ENCODE results near the gene CRHBP. TPM values are rescaled to one million over a fixed set of nuclear protein-coding genes. Genes with fewer than 3 reads are reported as not detected.
"Not testable (repeated sequence)": the region's sequence is repeated elsewhere in the genome, so short reads cannot be mapped to it uniquely, and the experiment has no call there.

The CRHBP gene
- total RNA-seq, 2 experiments from 2014 or later: 0.23 to 0.27 TPM

GRCh38 chr5:76998251-76998650 is 45.4 kb downstream of the CRHBP start:
- CTCF ChIA-PET; H3K36me3 Mint-ChIP-seq (ENCODE audit: low read depth): not testable (repeated sequence)

GRCh38 chr5:76999451-76999850 is 46.6 kb downstream of the CRHBP start:
- H3K36me3 Mint-ChIP-seq (ENCODE audit: low read depth): no peaks in the 10 kb centered on the region
- DNase-seq (no peak), ATAC-seq (no peak)
- peaks cover 12% of the 10 kb centered on the region for H3K27me3 Mint-ChIP-seq
- intact Hi-C loops (cut with DNase I, micrococcal nuclease): no loop called here
- POLR2A ChIA-PET: no interaction called here
- H3K4me1 Mint-ChIP-seq: no peaks in the 10 kb centered on the region
- H3K4me3 Mint-ChIP-seq: no peak overlapping the region
- no peaks in the 10 kb centered on the region for H3K9me3 Mint-ChIP-seq (ENCODE audit: low read depth)
- CTCF ChIA-PET: no interaction called here
- H3K27ac Mint-ChIP-seq: no peak overlapping the region

More at GRCh38 chr5:76998251-76998650, 45.4 kb downstream of the CRHBP start:
- DNase-seq; H3K4me1 Mint-ChIP-seq; H3K4me3 Mint-ChIP-seq; H3K9me3 Mint-ChIP-seq (ENCODE audit: low read depth); POLR2A ChIA-PET; intact Hi-C loops (cut with DNase I, micrococcal nuclease); ATAC-seq; H3K27ac Mint-ChIP-seq: not testable (repeated sequence)
- peaks cover 11% of the 10 kb centered on the region for H3K27me3 Mint-ChIP-seq

GRCh38 chr5:77003246-77003645 is 50.4 kb downstream of the CRHBP start:
- Mint-ChIP-seq H3K4me1 (no peaks in the 10 kb centered on the region), H3K36me3 (ENCODE audit: low read depth) (no peaks in the 10 kb centered on the region), H3K4me3 (no peak overlapping the region), H3K27me3 (peaks cover 15% of the 10 kb centered on the region), H3K9me3 (ENCODE audit: low read depth) (no peaks in the 10 kb centered on the region), H3K27ac (no peak overlapping the region)
- CTCF ChIA-PET: no interaction called here
- POLR2A ChIA-PET: no interaction called here
- no peak for ATAC-seq
- no peak for DNase-seq
- intact Hi-C loops (cut with DNase I, micrococcal nuclease): no loop called here

- ATAC-seq (no peak), DNase-seq (no peak)
- ChIA-PET CTCF (no interaction called here), POLR2A (no interaction called here)
- intact Hi-C loops (cut with DNase I, micrococcal nuclease): no loop called here
- Mint-ChIP-seq H3K27ac (no peak overlapping the region), H3K4me3 (no peak overlapping the region), H3K36me3 (ENCODE audit: low read depth) (no peaks in the 10 kb centered on the region), H3K9me3 (ENCODE audit: low read depth) (no peaks in the 10 kb centered on the region), H3K4me1 (no peaks in the 10 kb centered on the region), H3K27me3 (peaks cover 19% of the 10 kb centered on the region)
Measured at GRCh38 chr5:77006124-77006523, 53.3 kb downstream of the CRHBP start.

- POLR2A ChIA-PET: no interaction called here
- Mint-ChIP-seq H3K27ac (no peak overlapping the region), H3K4me1 (no peaks in the 10 kb centered on the region), H3K27me3 (peaks cover 15% of the 10 kb centered on the region), H3K9me3 (ENCODE audit: low read depth) (no peaks in the 10 kb centered on the region), H3K36me3 (ENCODE audit: low read depth) (no peaks in the 10 kb centered on the region), H3K4me3 (no peak overlapping the region)
- CTCF ChIA-PET: no interaction called here
- intact Hi-C loops (cut with DNase I, micrococcal nuclease): no loop called here
- no peak for DNase-seq
- ATAC-seq: no peak
Measured at GRCh38 chr5:77008413-77008812, 55.6 kb downstream of the CRHBP start.

GRCh38 chr5:77010243-77010642 is 57.4 kb downstream of the CRHBP start:
- H3K36me3 Mint-ChIP-seq (ENCODE audit: low read depth): no peaks in the 10 kb centered on the region
- H3K9me3 Mint-ChIP-seq (ENCODE audit: low read depth): no peaks in the 10 kb centered on the region
- ATAC-seq: no peak
- POLR2A ChIA-PET: no interaction called here
- CTCF ChIA-PET: interaction anchor here (1.0 kb wide), 1 partner anchor 143 kb away, joined by 3 read pairs; no protein-coding TSS in a partner anchor
- peaks cover 13% of the 10 kb centered on the region for H3K27me3 Mint-ChIP-seq
- no peak for DNase-seq
- H3K4me1 Mint-ChIP-seq: no peaks in the 10 kb centered on the region
- no peak overlapping the region for H3K27ac Mint-ChIP-seq
- intact Hi-C loops (cut with DNase I, micrococcal nuclease): no loop called here
- no peak overlapping the region for H3K4me3 Mint-ChIP-seq

- Mint-ChIP-seq H3K4me1 (no peaks in the 10 kb centered on the region), H3K4me3 (no peak overlapping the region), H3K36me3 (ENCODE audit: low read depth) (no peaks in the 10 kb centered on the region), H3K27ac (no peak overlapping the region), H3K27me3 (peaks cover 10% of the 10 kb centered on the region), H3K9me3 (ENCODE audit: low read depth) (no peaks in the 10 kb centered on the region)
- ATAC-seq: no peak
- ChIA-PET POLR2A (no interaction called here), CTCF (no interaction called here)
- intact Hi-C loops (cut with DNase I, micrococcal nuclease): no loop called here
- DNase-seq: no peak
Measured at GRCh38 chr5:77011498-77011897, 58.7 kb downstream of the CRHBP start.

- H3K27me3 Mint-ChIP-seq: peaks cover 10% of the 10 kb centered on the region
- no peaks in the 10 kb centered on the region for H3K4me1 Mint-ChIP-seq
- intact Hi-C loops (cut with DNase I, micrococcal nuclease): no loop called here
- POLR2A ChIA-PET: no interaction called here
- H3K27ac Mint-ChIP-seq: no peak overlapping the region
- H3K36me3 Mint-ChIP-seq (ENCODE audit: low read depth): no peaks in the 10 kb centered on the region
- H3K9me3 Mint-ChIP-seq (ENCODE audit: low read depth): no peaks in the 10 kb centered on the region
- no peak overlapping the region for H3K4me3 Mint-ChIP-seq
- CTCF ChIA-PET: interaction anchor here (0.6 kb wide), 1 partner anchor 141 kb away, joined by 5 read pairs; no protein-coding TSS in a partner anchor
- ATAC-seq: peak; percentile 61
- DNase-seq: peak; percentile 16
Measured at GRCh38 chr5:77012601-77013000, 59.8 kb downstream of the CRHBP start.

- Mint-ChIP-seq H3K9me3 (ENCODE audit: low read depth) (no peaks in the 10 kb centered on the region), H3K4me1 (no peaks in the 10 kb centered on the region), H3K27ac (no peak overlapping the region), H3K4me3 (no peak overlapping the region), H3K27me3 (peaks cover 15% of the 10 kb centered on the region), H3K36me3 (ENCODE audit: low read depth) (no peaks in the 10 kb centered on the region)
- ATAC-seq (no peak), DNase-seq (no peak)
- POLR2A ChIA-PET: no interaction called here
- intact Hi-C loops (cut with DNase I, micrococcal nuclease): loop anchor here (1.0 to 5.0 kb wide), 3 partner anchors 148 to 415 kb away; partner anchors contain the start of gene F2R (in 1 of the 2)
- CTCF ChIA-PET: interaction anchor here (0.8 to 2.1 kb wide), 6 partner anchors 10 to 241 kb away, joined by 3 to 6 read pairs (median 3); no protein-coding TSS in a partner anchor
Measured at GRCh38 chr5:77015938-77016569, 63.2 kb downstream of the CRHBP start.

GRCh38 chr5:77016962-77017361 is 64.1 kb downstream of the CRHBP start:
- intact Hi-C loops (cut with DNase I, micrococcal nuclease): loop anchor here (1.0 to 5.0 kb wide), 3 partner anchors 149 to 416 kb away; partner anchors contain the start of gene F2R (in 1 of the 2)
- H3K36me3 Mint-ChIP-seq (ENCODE audit: low read depth): no peaks in the 10 kb centered on the region
- H3K4me3 Mint-ChIP-seq: no peak overlapping the region
- H3K27me3 Mint-ChIP-seq: peaks cover 15% of the 10 kb centered on the region
- ChIA-PET CTCF (interaction anchor here (0.6 to 2.1 kb wide), 7 partner anchors 9 to 242 kb away, joined by 3 to 6 read pairs (median 3); no protein-coding TSS in a partner anchor), POLR2A (no interaction called here)
- ATAC-seq (no peak), DNase-seq (no peak)
- no peaks in the 10 kb centered on the region for H3K9me3 Mint-ChIP-seq (ENCODE audit: low read depth)
- H3K4me1 Mint-ChIP-seq: no peaks in the 10 kb centered on the region
- H3K27ac Mint-ChIP-seq: no peak overlapping the region

- no peak for ATAC-seq
- H3K4me1 Mint-ChIP-seq: no peaks in the 10 kb centered on the region
- peaks cover 16% of the 10 kb centered on the region for H3K27me3 Mint-ChIP-seq
- H3K9me3 Mint-ChIP-seq (ENCODE audit: low read depth): no peaks in the 10 kb centered on the region
- CTCF ChIA-PET: interaction anchor here (0.6 to 2.1 kb wide), 3 partner anchors 9 to 151 kb away, joined by 3 to 6 read pairs (median 6); no protein-coding TSS in a partner anchor
- POLR2A ChIA-PET: no interaction called here
- H3K27ac Mint-ChIP-seq: no peak overlapping the region
- intact Hi-C loops (cut with DNase I, micrococcal nuclease): loop anchor here in 1 of 2 experiments (5.0 kb wide), 1 partner anchor 300 kb away; the partner anchor contains the start of gene F2R
- no peaks in the 10 kb centered on the region for H3K36me3 Mint-ChIP-seq (ENCODE audit: low read depth)
- H3K4me3 Mint-ChIP-seq: no peak overlapping the region
- DNase-seq: no peak
Measured at GRCh38 chr5:77017668-77018067, 64.8 kb downstream of the CRHBP start.

Data from activated CD4-positive, alpha-beta T cell treated with anti-CD3 and anti-CD28 coated beads for 36 hours (primary cell).